Measurements from ENCODE around the gene TCF7L1. TPM values are rescaled to one million over a fixed set of nuclear protein-coding genes. Genes with fewer than 3 reads are reported as not detected.

TCF7L1 gene
- total RNA-seq, 1 donor from 2014 or later: 4.5 TPM

- no peak for ATAC-seq
These were observed 223.0 kb downstream of the TCF7L1 start for GRCh38 chr2:85356186-85356585.

DNA sequence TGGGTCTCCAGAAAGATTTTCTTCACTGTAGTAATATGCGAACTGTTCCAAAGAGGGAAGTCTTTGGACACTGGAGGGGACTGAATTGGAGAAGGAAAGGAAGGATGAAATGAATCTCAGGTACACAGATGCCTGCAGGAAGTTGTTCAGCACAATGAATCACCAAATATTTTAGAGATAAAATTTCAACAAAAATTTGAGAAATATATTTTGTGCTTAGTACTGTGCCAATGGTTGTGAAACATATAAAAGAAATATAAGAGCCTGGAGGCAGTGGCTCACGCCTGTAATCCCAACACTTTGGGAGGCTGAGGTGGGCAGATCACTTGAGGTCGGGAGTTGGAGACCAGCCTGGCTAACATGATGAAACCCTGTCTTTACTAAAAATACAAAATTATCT lies 224.5 kb downstream of the TCF7L1 start:
- ATAC-seq: no peak

Other genes with a start within 250 kb of the TCF7L1 start
- gene TMSB10, start 227.7 kb upstream of the TCF7L1 start, total RNA-seq: 1,660 TPM
- gene KCMF1, start 162.2 kb upstream of the TCF7L1 start, total RNA-seq: 80.7 TPM
- gene TGOLN2, start 194.6 kb downstream of the TCF7L1 start, total RNA-seq: 31.0 TPM
- gene RETSAT, start 221.1 kb downstream of the TCF7L1 start, total RNA-seq: 77.9 TPM
- 8.1 TPM for gene ELMOD3, start 221.4 kb downstream of the TCF7L1 start, total RNA-seq